ENCODE results near the gene TMEM178B.

GRCh38 chr7:141441837-141442627 lies 368.2 kb downstream of the TMEM178B start:
- TF ChIP-seq POLR2AphosphoS5 (IDR thresholded peaks at IDR 0.05; ENCODE audit: low read length) = no peak
- TF ChIP-seq CEBPZ (IDR thresholded peaks at IDR 0.05; ENCODE audit: low read depth, low read length) = no peak
- TF ChIP-seq RAD21 (IDR thresholded peaks at IDR 0.05; ENCODE audit: insufficient read depth, low read depth, low read length) = no peak
- no peak for TF ChIP-seq EZH2 (IDR thresholded peaks at IDR 0.05; ENCODE audit: borderline replicate concordance, control insufficient read depth, low read depth, low read length)
- no peak for TF ChIP-seq JUNB (IDR thresholded peaks at IDR 0.05)
- TF ChIP-seq EP300 (IDR thresholded peaks at IDR 0.05; ENCODE audit: borderline replicate concordance in 1 of 2, control insufficient read depth in 1 of 2, low read depth in 2 of 2, low read length in 2 of 2) = no peak
- TF ChIP-seq REST (IDR thresholded peaks at IDR 0.05; ENCODE audit: low read depth, low read length) = no peak
- no peak for TF ChIP-seq SP1 (IDR thresholded peaks at IDR 0.05; ENCODE audit: low read depth, low read length)
- TF ChIP-seq SUPT20H (IDR thresholded peaks at IDR 0.05; ENCODE audit: borderline replicate concordance, control insufficient read depth, low read depth, low read length) = no peak
- no peak for TF ChIP-seq RBBP5 (conservative IDR thresholded peaks at IDR 0.05)
- TF ChIP-seq FOS (IDR thresholded peaks at IDR 0.05; ENCODE audit: borderline replicate concordance, extremely low read depth, insufficient read length) = no peak
- TF ChIP-seq SKIL (IDR thresholded peaks at IDR 0.05; ENCODE audit: low read depth, poor library complexity, severe bottlenecking) = no peak
- TF ChIP-seq USF2 (IDR thresholded peaks at IDR 0.05; ENCODE audit: borderline replicate concordance, low read depth, low read length) = no peak

Measured in GM12878 (cell line).